HG02852 (cell line): ENCODE results near the gene SLC39A6.
"Not testable (repeated sequence)": the region's sequence is repeated elsewhere in the genome, so short reads cannot be mapped to it uniquely, and the experiment has no call there.

ENCODE experiments used
- ATAC-seq: cut with Tn5 transposase; IDR thresholded peaks from one replicate; pipeline ENCODE4 v1.9.1; 2021; ENCODE audit warnings: mild to moderate bottlenecking, moderate library complexity; ENCODE audit not compliant: unreplicated experiment

Gene SLC39A6

GRCh38 chr18:36129300-36130038 lies at the start of gene SLC39A6, which contains the start of gene ELP2:
Gene SLC39A6 (minus strand): TSS chr18:36129340. CDS start chr18:36127007, 2,333 bp downstream.
Gene ELP2 (plus strand): TSS chr18:36129899. CDS start chr18:36129934, 35 bp downstream.
- peak; percentile 93 for ATAC-seq

- ATAC-seq, result no peak
Measured at GRCh38 chr18:36177913-36178312, 48.8 kb upstream of the SLC39A6 start.

GRCh38 chr18:36176711-36177110 lies 47.6 kb upstream of the SLC39A6 start:
- ATAC-seq, result no peak

GRCh38 chr18:36176177-36176584 lies 47.0 kb upstream of the SLC39A6 start:
- no peak for ATAC-seq

- ATAC-seq, result no peak
Measured at GRCh38 chr18:36175481-36175880, 46.3 kb upstream of the SLC39A6 start.

GRCh38 chr18:36169938-36170337 lies 40.8 kb upstream of the SLC39A6 start:
- ATAC-seq, result no peak

GRCh38 chr18:36168296-36168695 lies 39.2 kb upstream of the SLC39A6 start:
- ATAC-seq, result not testable (repeated sequence)

GRCh38 chr18:36167692-36168218 lies 38.6 kb upstream of the SLC39A6 start:
- ATAC-seq, result no peak

- ATAC-seq, result no peak
Measured at GRCh38 chr18:36162981-36163380, 33.8 kb upstream of the SLC39A6 start.

GRCh38 chr18:36160959-36161371 lies 31.8 kb upstream of the SLC39A6 start:
- no peak for ATAC-seq

GRCh38 chr18:36158266-36158867 lies 29.2 kb upstream of the SLC39A6 start:
- no peak for ATAC-seq

GRCh38 chr18:36157441-36157840 lies 28.3 kb upstream of the SLC39A6 start:
- no peak for ATAC-seq

GRCh38 chr18:36155851-36156757 lies 27.0 kb upstream of the SLC39A6 start:
- no peak for ATAC-seq

GRCh38 chr18:36153771-36154170 lies 24.6 kb upstream of the SLC39A6 start:
- no peak for ATAC-seq

- no peak for ATAC-seq
Measured at GRCh38 chr18:36153203-36153602, 24.1 kb upstream of the SLC39A6 start.

- ATAC-seq, result no peak
Measured at GRCh38 chr18:36152781-36153180, 23.6 kb upstream of the SLC39A6 start.

GRCh38 chr18:36149514-36150289 lies 20.6 kb upstream of the SLC39A6 start:
- ATAC-seq, result peak; percentile 97

GRCh38 chr18:36143391-36143790 lies 14.3 kb upstream of the SLC39A6 start:
- no peak for ATAC-seq

- ATAC-seq, result no peak
Measured at GRCh38 chr18:36142751-36143150, 13.6 kb upstream of the SLC39A6 start.

- no peak for ATAC-seq
Measured at GRCh38 chr18:36141576-36141975, 12.4 kb upstream of the SLC39A6 start.
